Measurements from ENCODE around the gene ZNF410. TPM values are rescaled to one million over a fixed set of nuclear protein-coding genes. Genes with fewer than 3 reads are reported as not detected.

ZNF410 gene
- total RNA-seq, 1 experiment from 2014 or later = 73.8 TPM

GRCh38 chr14:73945159-73945670 lies 58.6 kb downstream of the ZNF410 start:
- DNase-seq = no peak
- Histone ChIP-seq H3K27ac (ENCODE audit: low read length) (no peak overlapping the region), H2AFZ (ENCODE audit: low read length) (no peak overlapping the region), H3K4me2 (ENCODE audit: low read depth, low read length, poor library complexity, severe bottlenecking) (no peak overlapping the region), H3K27me3 (ENCODE audit: low read length) (no peaks in the 10 kb centered on the region), H3K4me3 (ENCODE audit: low read length) (no peak overlapping the region), H3K36me3 (ENCODE audit: insufficient read depth, low read length) (no peaks in the 10 kb centered on the region), H3K9me3 (ENCODE audit: low read length) (no peaks in the 10 kb centered on the region), H3K4me1 (ENCODE audit: low read length) (peaks cover 5% of the 10 kb centered on the region; the same call in 1 of the 2 replicates), H3K9me2 (replicated peaks; ENCODE audit: insufficient read depth, low read length) (no peaks in the 10 kb centered on the region), H3K79me2 (ENCODE audit: low read length) (no peaks in the 10 kb centered on the region; the same call in 1 of the 2 replicates), H4K20me1 (ENCODE audit: insufficient read depth, low read depth, low read length) (no peaks in the 10 kb centered on the region), H3K9ac (ENCODE audit: low read length) (no peak overlapping the region)

- peak within 1 kb of the TSS; percentile 88 for H3K4me3 ChIP-seq (ENCODE audit: low read length)
- no peaks in the 10 kb centered on the region for H3K9me3 ChIP-seq (ENCODE audit: low read length)
- peaks cover 34% of the 10 kb centered on the region for H3K79me2 ChIP-seq (ENCODE audit: low read length)
- H4K20me1 ChIP-seq (ENCODE audit: insufficient read depth, low read depth, low read length) = no peaks in the 10 kb centered on the region
- H2AFZ ChIP-seq (ENCODE audit: low read length) = peak within 1 kb of the TSS; percentile 96
- H3K4me2 ChIP-seq (ENCODE audit: low read depth, low read length, poor library complexity, severe bottlenecking) = peak within 1 kb of the TSS; percentile 77
- peak within 1 kb of the TSS; percentile 76 for H3K9ac ChIP-seq (ENCODE audit: low read length)
- peaks cover 21% of the 10 kb centered on the region for H3K4me1 ChIP-seq (ENCODE audit: low read length)
- peak within 1 kb of the TSS; percentile 60 for H3K27ac ChIP-seq (ENCODE audit: low read length)
- peak; percentile 100 for DNase-seq
- no peaks in the 10 kb centered on the region for H3K27me3 ChIP-seq (ENCODE audit: low read length)
- no peaks in the 10 kb centered on the region for H3K9me2 ChIP-seq (replicated peaks; ENCODE audit: insufficient read depth, low read length)
- H3K36me3 ChIP-seq (ENCODE audit: insufficient read depth, low read length) = peaks cover 14% of the 10 kb centered on the region; the same call in 1 of the 2 replicates
Measured at GRCh38 chr14:73949752-73950734, 63.4 kb downstream of the ZNF410 start, which contains the start of the genes COQ6 and FAM161B. COQ6 (plus strand) TSS chr14:73950302; CDS start chr14:73950333, 31 bp downstream. FAM161B (minus strand) TSS chr14:73950094; CDS start chr14:73950026, 68 bp downstream.

DNA sequence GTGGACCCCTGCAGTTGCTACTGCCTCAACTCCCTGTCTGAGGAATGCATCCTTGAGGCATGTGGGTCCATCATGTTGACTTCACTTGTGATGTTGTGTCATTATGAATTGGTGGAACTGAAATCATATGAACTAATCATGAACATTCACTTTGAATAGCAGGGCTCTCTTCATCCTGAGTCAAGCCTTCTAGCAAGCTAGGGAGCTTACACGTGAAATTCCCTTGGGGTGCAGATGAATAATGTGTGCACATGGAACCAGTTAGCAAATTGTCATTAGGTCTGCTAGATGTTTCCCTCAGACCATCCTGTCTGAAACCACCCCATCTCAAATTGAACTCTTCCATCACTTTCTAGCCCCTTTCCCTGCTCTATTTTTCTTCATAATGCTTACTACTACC lies 67.1 kb downstream of the ZNF410 start:
- no peak overlapping the region for H3K9ac ChIP-seq (ENCODE audit: low read length)
- H4K20me1 ChIP-seq (ENCODE audit: insufficient read depth, low read depth, low read length) = no peaks in the 10 kb centered on the region
- H3K4me1 ChIP-seq (ENCODE audit: low read length) = peaks cover 21% of the 10 kb centered on the region
- no peak for DNase-seq
- no peak overlapping the region for H2AFZ ChIP-seq (ENCODE audit: low read length)
- H3K4me2 ChIP-seq (ENCODE audit: low read depth, low read length, poor library complexity, severe bottlenecking) = no peak overlapping the region
- H3K79me2 ChIP-seq (ENCODE audit: low read length) = peaks cover 34% of the 10 kb centered on the region
- no peak overlapping the region for H3K27ac ChIP-seq (ENCODE audit: low read length)
- peaks cover 23% of the 10 kb centered on the region; the same call in 1 of the 2 replicates for H3K36me3 ChIP-seq (ENCODE audit: insufficient read depth, low read length)
- no peaks in the 10 kb centered on the region for H3K9me2 ChIP-seq (replicated peaks; ENCODE audit: insufficient read depth, low read length)
- no peak overlapping the region for H3K4me3 ChIP-seq (ENCODE audit: low read length)
- H3K9me3 ChIP-seq (ENCODE audit: low read length) = no peaks in the 10 kb centered on the region
- no peaks in the 10 kb centered on the region for H3K27me3 ChIP-seq (ENCODE audit: low read length)

- no peaks in the 10 kb centered on the region for H3K9me3 ChIP-seq (ENCODE audit: low read length)
- H3K36me3 ChIP-seq (ENCODE audit: insufficient read depth, low read length) = peaks cover 38% of the 10 kb centered on the region; the same call in 1 of the 2 replicates
- no peak for DNase-seq
- H3K9me2 ChIP-seq (replicated peaks; ENCODE audit: insufficient read depth, low read length) = no peaks in the 10 kb centered on the region
- peaks cover 31% of the 10 kb centered on the region for H3K79me2 ChIP-seq (ENCODE audit: low read length)
- H3K4me2 ChIP-seq (ENCODE audit: low read depth, low read length, poor library complexity, severe bottlenecking) = no peak overlapping the region
- H3K4me3 ChIP-seq (ENCODE audit: low read length) = no peak overlapping the region
- H3K27me3 ChIP-seq (ENCODE audit: low read length) = no peaks in the 10 kb centered on the region
- peaks cover 16% of the 10 kb centered on the region for H3K4me1 ChIP-seq (ENCODE audit: low read length)
- H3K9ac ChIP-seq (ENCODE audit: low read length) = no peak overlapping the region
- H3K27ac ChIP-seq (ENCODE audit: low read length) = no peak overlapping the region
- H2AFZ ChIP-seq (ENCODE audit: low read length) = no peak overlapping the region
- no peaks in the 10 kb centered on the region for H4K20me1 ChIP-seq (ENCODE audit: insufficient read depth, low read depth, low read length)
Measured at GRCh38 chr14:73955674-73956073, 69.0 kb downstream of the ZNF410 start.

DNA sequence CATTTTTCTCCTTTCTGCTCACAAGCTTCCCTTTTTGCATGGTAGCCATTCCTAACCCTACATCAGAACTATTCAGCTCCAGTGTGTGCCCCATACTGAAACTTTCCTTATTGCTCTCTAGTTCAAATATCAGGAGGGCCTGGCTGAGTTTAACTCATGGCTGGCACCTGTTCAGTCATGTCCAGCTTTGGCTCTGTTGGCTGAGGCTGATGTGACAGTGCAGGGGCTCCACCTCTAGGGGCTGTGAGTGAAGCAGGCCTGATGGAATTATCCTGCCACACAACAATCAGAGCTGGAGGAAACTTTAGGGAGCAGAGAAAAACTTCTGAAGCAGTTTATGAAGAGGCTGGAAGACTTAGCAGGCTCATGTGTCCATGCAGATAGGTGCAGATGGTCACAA lies 71.9 kb downstream of the ZNF410 start:
- Histone ChIP-seq H2AFZ (ENCODE audit: low read length) (no peak overlapping the region), H3K27ac (ENCODE audit: low read length) (no peak overlapping the region), H4K20me1 (ENCODE audit: insufficient read depth, low read depth, low read length) (no peaks in the 10 kb centered on the region), H3K9ac (ENCODE audit: low read length) (no peak overlapping the region), H3K9me3 (ENCODE audit: low read length) (no peaks in the 10 kb centered on the region), H3K4me2 (ENCODE audit: low read depth, low read length, poor library complexity, severe bottlenecking) (no peak overlapping the region), H3K27me3 (ENCODE audit: low read length) (no peaks in the 10 kb centered on the region), H3K4me3 (ENCODE audit: low read length) (no peak overlapping the region), H3K36me3 (ENCODE audit: insufficient read depth, low read length) (peaks cover 43% of the 10 kb centered on the region; the same call in 1 of the 2 replicates), H3K9me2 (replicated peaks; ENCODE audit: insufficient read depth, low read length) (no peaks in the 10 kb centered on the region), H3K79me2 (ENCODE audit: low read length) (peaks cover 5% of the 10 kb centered on the region; the same call in 1 of the 2 replicates), H3K4me1 (ENCODE audit: low read length) (no peaks in the 10 kb centered on the region)
- no peak for DNase-seq

DNA sequence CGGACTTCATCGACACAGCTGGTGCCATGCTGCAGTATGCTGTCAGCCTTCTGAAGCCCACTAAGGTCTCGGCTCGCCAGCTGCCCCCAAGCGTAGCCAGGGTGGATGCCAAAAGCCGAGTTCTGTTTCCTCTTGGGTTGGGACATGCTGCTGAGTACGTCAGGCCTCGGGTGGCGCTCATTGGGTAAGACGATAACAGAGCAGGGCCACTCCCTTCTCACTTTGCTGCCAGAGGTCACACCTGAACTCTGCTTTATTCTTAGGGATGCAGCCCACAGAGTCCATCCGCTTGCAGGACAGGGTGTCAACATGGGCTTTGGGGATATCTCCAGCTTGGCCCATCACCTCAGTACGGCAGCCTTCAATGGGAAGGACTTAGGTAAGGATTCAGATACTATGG lies 74.5 kb downstream of the ZNF410 start:
- no peak for DNase-seq
- no peak overlapping the region for H2AFZ ChIP-seq (ENCODE audit: low read length)
- no peak overlapping the region for H3K27ac ChIP-seq (ENCODE audit: low read length)
- H3K27me3 ChIP-seq (ENCODE audit: low read length) = no peaks in the 10 kb centered on the region
- H3K9me3 ChIP-seq (ENCODE audit: low read length) = no peaks in the 10 kb centered on the region
- no peak overlapping the region for H3K9ac ChIP-seq (ENCODE audit: low read length)
- H3K9me2 ChIP-seq (replicated peaks; ENCODE audit: insufficient read depth, low read length) = no peaks in the 10 kb centered on the region
- H3K4me3 ChIP-seq (ENCODE audit: low read length) = no peak overlapping the region
- no peaks in the 10 kb centered on the region for H3K79me2 ChIP-seq (ENCODE audit: low read length)
- H3K36me3 ChIP-seq (ENCODE audit: insufficient read depth, low read length) = peaks cover 36% of the 10 kb centered on the region; the same call in 1 of the 2 replicates
- H4K20me1 ChIP-seq (ENCODE audit: insufficient read depth, low read depth, low read length) = no peaks in the 10 kb centered on the region
- H3K4me2 ChIP-seq (ENCODE audit: low read depth, low read length, poor library complexity, severe bottlenecking) = no peak overlapping the region
- H3K4me1 ChIP-seq (ENCODE audit: low read length) = no peaks in the 10 kb centered on the region

GRCh38 chr14:73965216-73965615 lies 78.6 kb downstream of the ZNF410 start:
- Histone ChIP-seq H3K4me3 (ENCODE audit: low read length) (no peak overlapping the region), H3K27ac (ENCODE audit: low read length) (no peak overlapping the region), H4K20me1 (ENCODE audit: insufficient read depth, low read depth, low read length) (no peaks in the 10 kb centered on the region), H3K79me2 (ENCODE audit: low read length) (no peaks in the 10 kb centered on the region), H3K9me3 (ENCODE audit: low read length) (no peaks in the 10 kb centered on the region), H3K4me1 (ENCODE audit: low read length) (peaks cover 9% of the 10 kb centered on the region), H2AFZ (ENCODE audit: low read length) (no peak overlapping the region), H3K27me3 (ENCODE audit: low read length) (no peaks in the 10 kb centered on the region), H3K9ac (ENCODE audit: low read length) (no peak overlapping the region), H3K36me3 (ENCODE audit: insufficient read depth, low read length) (peaks cover 35% of the 10 kb centered on the region), H3K4me2 (ENCODE audit: low read depth, low read length, poor library complexity, severe bottlenecking) (no peak overlapping the region), H3K9me2 (replicated peaks; ENCODE audit: insufficient read depth, low read length) (no peaks in the 10 kb centered on the region)
- no peak for DNase-seq

- H3K9me3 ChIP-seq (ENCODE audit: low read length) = no peaks in the 10 kb centered on the region
Measured at GRCh38 chr14:73968885-73969284, 82.2 kb downstream of the ZNF410 start.

More at GRCh38 chr14:73968885-73969284, 82.2 kb downstream of the ZNF410 start:
- no peaks in the 10 kb centered on the region for H3K27me3 ChIP-seq (ENCODE audit: low read length)
- no peak overlapping the region for H2AFZ ChIP-seq (ENCODE audit: low read length)
- H3K4me2 ChIP-seq (ENCODE audit: low read depth, low read length, poor library complexity, severe bottlenecking) = peak overlapping the region; percentile 7
- H3K27ac ChIP-seq (ENCODE audit: low read length) = peak overlapping the region; percentile 37; the same call in 1 of the 2 replicates
- no peaks in the 10 kb centered on the region for H4K20me1 ChIP-seq (ENCODE audit: insufficient read depth, low read depth, low read length)
- DNase-seq = peak; percentile 77
- no peaks in the 10 kb centered on the region for H3K79me2 ChIP-seq (ENCODE audit: low read length)
- H3K36me3 ChIP-seq (ENCODE audit: insufficient read depth, low read length) = peaks cover 21% of the 10 kb centered on the region
- no peak overlapping the region for H3K4me3 ChIP-seq (ENCODE audit: low read length)
- H3K9me2 ChIP-seq (replicated peaks; ENCODE audit: insufficient read depth, low read length) = no peaks in the 10 kb centered on the region
- no peak overlapping the region for H3K9ac ChIP-seq (ENCODE audit: low read length)
- H3K4me1 ChIP-seq (ENCODE audit: low read length) = peaks cover 9% of the 10 kb centered on the region

Measured in Karpas-422 (cell line).